Tibial artery (tissue), 4 donors: ENCODE results near the gene PDE3B.
"Not testable (repeated sequence)": the region's sequence is repeated elsewhere in the genome, so short reads cannot be mapped to it uniquely, and the experiment has no call there.

ENCODE experiments used
- DNase-seq, 2 donors: peaks; one replicate each; pipeline ENCODE4 v3.0.0-alpha.2; 2019
- H3K27ac ChIP-seq, 2 donors: fragments of 200-600 bp; sonication (generic) in 1 of 2; 1 replicate in 1 of 2; 2 replicates in 1 of 2; pipeline ENCODE4 v1.5.1; 2018 to 2019; ENCODE audit warnings: mild to moderate bottlenecking in 1 of 2
- H3K27me3 ChIP-seq, 2 donors: fragments of 200-600 bp; sonication (generic) in 1 of 2; one replicate each; pipeline versions ENCODE4 v1.5.1 to v1.6.0; 2016 to 2019
- H3K36me3 ChIP-seq, 3 donors: fragments of 200-600 bp; sonication (generic) in 2 of 3; one replicate each; pipeline ENCODE4 v1.5.1; 2016 to 2019; ENCODE audit warnings: mild to moderate bottlenecking in 2 of 3
- H3K4me1 ChIP-seq, 4 donors: fragments of 200-600 bp; sonication (generic) in 2 of 4; 1 replicate in 3 of 4; 2 replicates in 1 of 4; pipeline ENCODE4 v1.5.1; 2016 to 2019
- H3K4me3 ChIP-seq, 2 donors: fragments of 200-600 bp; sonication (generic) in 1 of 2; 1 replicate in 1 of 2; 2 replicates in 1 of 2; pipeline ENCODE4 v1.5.1; 2018 to 2019; ENCODE audit warnings: mild to moderate bottlenecking in 2 of 2
- H3K9me3 ChIP-seq, 3 donors: fragments of 200-600 bp; sonication (generic) in 1 of 3; one replicate each; pipeline ENCODE4 v1.5.1; 2016 to 2019
- intact Hi-C: fragments of 100-400 bp; cut with DNase I; formaldehyde crosslinking; loops from one replicate; pipeline ENCODE4 v1.15.0; 2023; ENCODE audit warnings: low total_unique reads
- TF ChIP-seq, protein P1 (sequence below), 2 experiments: fragments of 200-600 bp in 1 of 2; fragments of 450-650 bp in 1 of 2; IDR thresholded peaks; one replicate each; pipeline ENCODE4 v1.5.1; 2017 to 2019; ENCODE audit warnings: antibody characterized with exemption in 2 of 2, mild to moderate bottlenecking in 1 of 2, moderate library complexity in 1 of 2

PDE3B gene

DNA sequence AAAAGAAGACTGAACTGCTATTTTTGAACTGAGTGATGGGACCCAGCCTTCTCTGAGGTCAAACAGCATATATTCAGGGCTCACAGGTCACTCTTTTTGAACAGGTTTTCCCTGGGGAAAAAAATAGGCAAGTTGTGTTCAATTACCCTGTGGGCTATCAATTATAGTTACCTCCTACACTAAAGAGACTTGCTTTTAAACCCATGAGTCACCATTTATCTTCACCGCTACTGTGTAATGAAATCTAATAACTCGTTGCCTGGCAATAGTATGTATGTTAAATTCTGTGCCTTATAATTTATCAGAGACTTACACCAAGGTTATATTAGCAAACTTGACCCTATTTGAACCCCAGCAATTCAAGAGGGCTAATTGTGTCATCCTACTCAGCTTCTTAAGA, 149.9 kb downstream of the PDE3B start:
- H3K27me3 ChIP-seq = no peaks in the 10 kb centered on the region
- H3K27ac ChIP-seq = no peak overlapping the region
- no peaks in the 10 kb centered on the region for H3K36me3 ChIP-seq
- no peak for DNase-seq
- intact Hi-C loops = no loop called here
- no peaks in the 10 kb centered on the region for H3K4me1 ChIP-seq
- H3K4me3 ChIP-seq = no peak overlapping the region
- TF ChIP-seq, protein P1, sequence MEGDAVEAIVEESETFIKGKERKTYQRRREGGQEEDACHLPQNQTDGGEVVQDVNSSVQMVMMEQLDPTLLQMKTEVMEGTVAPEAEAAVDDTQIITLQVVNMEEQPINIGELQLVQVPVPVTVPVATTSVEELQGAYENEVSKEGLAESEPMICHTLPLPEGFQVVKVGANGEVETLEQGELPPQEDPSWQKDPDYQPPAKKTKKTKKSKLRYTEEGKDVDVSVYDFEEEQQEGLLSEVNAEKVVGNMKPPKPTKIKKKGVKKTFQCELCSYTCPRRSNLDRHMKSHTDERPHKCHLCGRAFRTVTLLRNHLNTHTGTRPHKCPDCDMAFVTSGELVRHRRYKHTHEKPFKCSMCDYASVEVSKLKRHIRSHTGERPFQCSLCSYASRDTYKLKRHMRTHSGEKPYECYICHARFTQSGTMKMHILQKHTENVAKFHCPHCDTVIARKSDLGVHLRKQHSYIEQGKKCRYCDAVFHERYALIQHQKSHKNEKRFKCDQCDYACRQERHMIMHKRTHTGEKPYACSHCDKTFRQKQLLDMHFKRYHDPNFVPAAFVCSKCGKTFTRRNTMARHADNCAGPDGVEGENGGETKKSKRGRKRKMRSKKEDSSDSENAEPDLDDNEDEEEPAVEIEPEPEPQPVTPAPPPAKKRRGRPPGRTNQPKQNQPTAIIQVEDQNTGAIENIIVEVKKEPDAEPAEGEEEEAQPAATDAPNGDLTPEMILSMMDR (IDR thresholded peaks at IDR 0.05) = no peak
- no peaks in the 10 kb centered on the region for H3K9me3 ChIP-seq

DNA sequence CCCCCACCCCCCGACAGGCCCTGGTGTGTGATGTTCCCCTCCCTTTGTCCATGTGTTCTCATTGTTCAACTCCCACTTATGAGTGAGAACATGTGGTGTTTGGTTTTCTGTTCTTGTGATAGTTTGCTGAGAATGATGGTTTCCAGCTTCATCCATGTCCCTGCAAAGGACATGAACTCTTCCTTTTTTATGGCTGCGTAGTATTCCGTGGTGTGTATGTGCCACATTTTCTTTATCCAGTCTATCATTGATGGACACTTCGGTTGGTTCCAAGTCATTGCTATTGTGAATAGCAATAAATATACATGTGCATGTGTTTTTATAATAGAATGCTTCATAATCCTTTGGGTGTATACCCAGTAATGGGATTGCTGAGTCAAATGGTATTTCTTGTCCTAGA, 152.4 kb downstream of the PDE3B start:
- intact Hi-C loops, H3K36me3 ChIP-seq, H3K27ac ChIP-seq, H3K9me3 ChIP-seq, H3K4me3 ChIP-seq, H3K27me3 ChIP-seq, H3K4me1 ChIP-seq, DNase-seq: not testable (repeated sequence)

- no peak overlapping the region for H3K4me3 ChIP-seq
- no peaks in the 10 kb centered on the region for H3K4me1 ChIP-seq
- H3K27ac ChIP-seq = no peak overlapping the region
- DNase-seq = no peak
- intact Hi-C loops = no loop called here
- TF ChIP-seq, protein P1 (IDR thresholded peaks at IDR 0.05) = no peak
- peaks cover 0 to 5% (median 0%) of the 10 kb centered on the region in 3 donors for H3K9me3 ChIP-seq
- no peaks in the 10 kb centered on the region for H3K27me3 ChIP-seq
- no peaks in the 10 kb centered on the region for H3K36me3 ChIP-seq
Observed at GRCh38 chr11:14803846-14804245, 160.2 kb downstream of the PDE3B start.

- no peak for DNase-seq
- intact Hi-C loops = no loop called here
- H3K27ac ChIP-seq = no peak overlapping the region
- H3K27me3 ChIP-seq = no peaks in the 10 kb centered on the region
- no peak overlapping the region for H3K4me3 ChIP-seq
- no peaks in the 10 kb centered on the region for H3K9me3 ChIP-seq
- no peaks in the 10 kb centered on the region for H3K36me3 ChIP-seq
- no peaks in the 10 kb centered on the region for H3K4me1 ChIP-seq
- TF ChIP-seq, protein P1 (IDR thresholded peaks at IDR 0.05) = no peak
Observed at GRCh38 chr11:14809466-14809865, 165.9 kb downstream of the PDE3B start.

DNA sequence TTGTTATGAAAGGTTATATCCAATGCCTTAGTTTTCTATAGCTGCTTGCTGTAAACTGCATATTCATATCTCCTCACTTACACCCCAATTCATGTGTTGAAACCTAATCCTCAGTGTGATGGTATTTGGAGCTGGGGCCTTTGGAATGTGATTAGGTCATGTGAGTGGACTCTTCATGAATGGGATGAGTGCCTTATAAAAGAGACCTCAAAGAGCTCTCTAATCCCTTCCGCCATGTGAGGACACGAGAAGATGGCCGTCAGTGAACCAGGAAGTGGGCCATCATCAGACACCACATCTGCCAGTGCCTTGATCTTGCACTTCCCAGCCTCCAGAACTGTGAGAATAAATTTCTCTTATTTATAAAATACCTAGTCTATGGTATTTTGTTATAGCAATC, 169.2 kb downstream of the PDE3B start:
- H3K4me1 ChIP-seq = no peaks in the 10 kb centered on the region
- no peak for DNase-seq
- H3K27me3 ChIP-seq = no peaks in the 10 kb centered on the region
- H3K27ac ChIP-seq = no peak overlapping the region
- TF ChIP-seq, protein P1 (IDR thresholded peaks at IDR 0.05) = no peak
- no peaks in the 10 kb centered on the region for H3K9me3 ChIP-seq
- intact Hi-C loops = no loop called here
- H3K4me3 ChIP-seq = no peak overlapping the region
- no peaks in the 10 kb centered on the region for H3K36me3 ChIP-seq

GRCh38 chr11:14813516-14813915, 169.9 kb downstream of the PDE3B start:
- no peaks in the 10 kb centered on the region for H3K9me3 ChIP-seq
- no peaks in the 10 kb centered on the region for H3K36me3 ChIP-seq
- intact Hi-C loops = no loop called here
- no peaks in the 10 kb centered on the region for H3K4me1 ChIP-seq
- H3K27ac ChIP-seq = no peak overlapping the region
- no peak overlapping the region for H3K4me3 ChIP-seq
- DNase-seq = no peak
- H3K27me3 ChIP-seq = no peaks in the 10 kb centered on the region
- TF ChIP-seq, protein P1 (IDR thresholded peaks at IDR 0.05) = no peak
